WTC11 (cell line): ENCODE measurements around the gene ARG2. TPM values are rescaled to one million over a fixed set of nuclear protein-coding genes. Genes with fewer than 3 reads are reported as not detected.
A peak's percentile ranks its signal among the peaks of the same experiment; 100 is the strongest.

Experiments used
- FOXK1 ChIP-seq: sonication (generic); formaldehyde crosslinking; IDR thresholded peaks from 2 replicates; pipeline ENCODE4 v1.8.0; 2022; ENCODE audit warnings: mild to moderate bottlenecking, moderate library complexity, missing genetic modification reagents
- GABPB1 ChIP-seq: sonication (generic); formaldehyde crosslinking; IDR thresholded peaks from 2 replicates; pipeline ENCODE4 v1.8.1; 2023; ENCODE audit warnings: mild to moderate bottlenecking, missing genetic modification reagents
- IRF2 ChIP-seq: sonication (generic); formaldehyde crosslinking; IDR thresholded peaks from 2 replicates; pipeline ENCODE4 v1.8.0; 2022; ENCODE audit warnings: low read depth, missing genetic modification reagents, borderline replicate concordance
- JUN ChIP-seq: sonication (generic); formaldehyde crosslinking; IDR thresholded peaks from 2 replicates; pipeline ENCODE4 v1.8.0; 2023; ENCODE audit warnings: mild to moderate bottlenecking, missing genetic modification reagents
- MYBL2 ChIP-seq: sonication (generic); formaldehyde crosslinking; IDR thresholded peaks from 2 replicates; pipeline ENCODE4 v1.8.1; 2023; ENCODE audit warnings: mild to moderate bottlenecking, moderate library complexity, missing genetic modification reagents
- NFATC4 ChIP-seq: fragments of 250-450 bp; sonication (Bioruptor Pico); IDR thresholded peaks from 2 replicates; pipeline ENCODE4 v1.9.0; 2021; ENCODE audit warnings: mild to moderate bottlenecking
- NFE2L1 ChIP-seq: sonication (generic); formaldehyde crosslinking; IDR thresholded peaks from 2 replicates; pipeline ENCODE4 v1.8.1; 2023; ENCODE audit warnings: missing genetic modification reagents
- OVOL2 ChIP-seq: fragments of 250-450 bp; sonication (Bioruptor Pico); IDR thresholded peaks from 2 replicates; pipeline ENCODE4 v1.9.0; 2021; ENCODE audit warnings: mild to moderate bottlenecking, borderline replicate concordance
- PRRX2 ChIP-seq: fragments of 250-450 bp; sonication (Bioruptor Pico); IDR thresholded peaks from 2 replicates; pipeline ENCODE4 v1.8.0; 2021; ENCODE audit warnings: mild to moderate bottlenecking
- TCF7 ChIP-seq: sonication (generic); formaldehyde crosslinking; IDR thresholded peaks from 2 replicates; pipeline ENCODE4 v1.8.0; 2022; ENCODE audit warnings: mild to moderate bottlenecking, low read depth, missing genetic modification reagents, moderate library complexity
- USF1 ChIP-seq: sonication (generic); formaldehyde crosslinking; IDR thresholded peaks from 2 replicates; pipeline ENCODE4 v1.8.0; 2022; ENCODE audit warnings: mild to moderate bottlenecking, missing genetic modification reagents
- ZBTB43 ChIP-seq: sonication (generic); formaldehyde crosslinking; IDR thresholded peaks from 2 replicates; pipeline ENCODE4 v1.8.1; 2023; ENCODE audit warnings: mild to moderate bottlenecking, missing genetic modification reagents
- ZNF138 ChIP-seq: sonication (generic); formaldehyde crosslinking; conservative IDR thresholded peaks from 2 replicates; pipeline ENCODE4 v1.8.1; 2022; ENCODE audit warnings: mild to moderate bottlenecking, moderate library complexity, missing genetic modification reagents
- ZNF281 ChIP-seq: sonication (generic); formaldehyde crosslinking; IDR thresholded peaks from 2 replicates; pipeline ENCODE4 v1.8.0; 2023; ENCODE audit warnings: mild to moderate bottlenecking, missing genetic modification reagents
- ZNF512 ChIP-seq: sonication (generic); formaldehyde crosslinking; IDR thresholded peaks from 2 replicates; pipeline ENCODE4 v1.8.1; 2022; ENCODE audit warnings: missing genetic modification reagents, borderline replicate concordance
- total RNA-seq: library from RNA; stranded (reverse); gene quantifications from 3 replicates; pipeline ENCODE4 v1.2.3, GENCODE V29; 2021
- TF ChIP-seq, protein P1 (sequence below): sonication (generic); formaldehyde crosslinking; IDR thresholded peaks from 2 replicates; pipeline ENCODE4 v1.8.1; 2022; ENCODE audit warnings: low read depth, mild to moderate bottlenecking, moderate library complexity, missing genetic modification reagents, borderline replicate concordance
- TF ChIP-seq, protein P2 (sequence below): sonication (generic); formaldehyde crosslinking; IDR thresholded peaks from 2 replicates; pipeline ENCODE4 v1.8.1; 2022; ENCODE audit warnings: mild to moderate bottlenecking, missing genetic modification reagents, moderate library complexity, borderline replicate concordance
- TF ChIP-seq, protein P3 (sequence below): sonication (generic); formaldehyde crosslinking; IDR thresholded peaks from 2 replicates; pipeline ENCODE4 v1.8.0; 2022; ENCODE audit warnings: mild to moderate bottlenecking, missing genetic modification reagents
- TF ChIP-seq, protein P4 (sequence below): sonication (generic); formaldehyde crosslinking; IDR thresholded peaks from 2 replicates; pipeline ENCODE4 v1.8.1; 2022; ENCODE audit warnings: mild to moderate bottlenecking, moderate library complexity, missing genetic modification reagents
- TF ChIP-seq, protein P5 (sequence below): fragments of 250-450 bp; sonication (Bioruptor Pico); IDR thresholded peaks from 2 replicates; pipeline ENCODE4 v1.9.0; 2021; ENCODE audit warnings: mild to moderate bottlenecking

ARG2 gene
- total RNA-seq, 1 experiment from 2014 or later = 29.8 TPM

GRCh38 chr14:67695394-67695949 lies 75.8 kb downstream of the ARG2 start, which contains the start of gene RDH11 (continued):
- TF ChIP-seq ZNF512 (CRISPR knock-in tag) = no peak
- peak; percentile 47; the same call in 1 of the 2 replicates for TF ChIP-seq FOXK1 (CRISPR knock-in tag)
- TF ChIP-seq NFE2L1 (CRISPR knock-in tag) = no peak
- TF ChIP-seq TCF7 (CRISPR knock-in tag) = no peak
- TF ChIP-seq, protein P1, sequence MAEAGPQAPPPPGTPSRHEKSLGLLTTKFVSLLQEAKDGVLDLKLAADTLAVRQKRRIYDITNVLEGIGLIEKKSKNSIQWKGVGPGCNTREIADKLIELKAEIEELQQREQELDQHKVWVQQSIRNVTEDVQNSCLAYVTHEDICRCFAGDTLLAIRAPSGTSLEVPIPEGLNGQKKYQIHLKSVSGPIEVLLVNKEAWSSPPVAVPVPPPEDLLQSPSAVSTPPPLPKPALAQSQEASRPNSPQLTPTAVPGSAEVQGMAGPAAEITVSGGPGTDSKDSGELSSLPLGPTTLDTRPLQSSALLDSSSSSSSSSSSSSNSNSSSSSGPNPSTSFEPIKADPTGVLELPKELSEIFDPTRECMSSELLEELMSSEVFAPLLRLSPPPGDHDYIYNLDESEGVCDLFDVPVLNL (CRISPR knock-in tag) = no peak
- TF ChIP-seq ZNF138 (CRISPR knock-in tag) = no peak
- TF ChIP-seq, protein P2, sequence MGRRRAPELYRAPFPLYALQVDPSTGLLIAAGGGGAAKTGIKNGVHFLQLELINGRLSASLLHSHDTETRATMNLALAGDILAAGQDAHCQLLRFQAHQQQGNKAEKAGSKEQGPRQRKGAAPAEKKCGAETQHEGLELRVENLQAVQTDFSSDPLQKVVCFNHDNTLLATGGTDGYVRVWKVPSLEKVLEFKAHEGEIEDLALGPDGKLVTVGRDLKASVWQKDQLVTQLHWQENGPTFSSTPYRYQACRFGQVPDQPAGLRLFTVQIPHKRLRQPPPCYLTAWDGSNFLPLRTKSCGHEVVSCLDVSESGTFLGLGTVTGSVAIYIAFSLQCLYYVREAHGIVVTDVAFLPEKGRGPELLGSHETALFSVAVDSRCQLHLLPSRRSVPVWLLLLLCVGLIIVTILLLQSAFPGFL = no peak
- no peak for TF ChIP-seq OVOL2 (CRISPR knock-in tag)
- no peak for TF ChIP-seq NFATC4
- TF ChIP-seq, protein P3, sequence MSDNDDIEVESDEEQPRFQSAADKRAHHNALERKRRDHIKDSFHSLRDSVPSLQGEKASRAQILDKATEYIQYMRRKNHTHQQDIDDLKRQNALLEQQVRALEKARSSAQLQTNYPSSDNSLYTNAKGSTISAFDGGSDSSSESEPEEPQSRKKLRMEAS = 0 out of 2 replicates have a peak, but pooled peaks have one; percentile 34
- no peak for TF ChIP-seq PRRX2 (CRISPR knock-in tag)
- TF ChIP-seq ZBTB43 (CRISPR knock-in tag) = no peak
- peak; percentile 82 for TF ChIP-seq GABPB1 (CRISPR knock-in tag)
- no peak for TF ChIP-seq MYBL2 (CRISPR knock-in tag)
- TF ChIP-seq ZNF281 = no peak
- no peak for TF ChIP-seq IRF2
- no peak for TF ChIP-seq JUN (CRISPR knock-in tag)
- TF ChIP-seq, protein P4, sequence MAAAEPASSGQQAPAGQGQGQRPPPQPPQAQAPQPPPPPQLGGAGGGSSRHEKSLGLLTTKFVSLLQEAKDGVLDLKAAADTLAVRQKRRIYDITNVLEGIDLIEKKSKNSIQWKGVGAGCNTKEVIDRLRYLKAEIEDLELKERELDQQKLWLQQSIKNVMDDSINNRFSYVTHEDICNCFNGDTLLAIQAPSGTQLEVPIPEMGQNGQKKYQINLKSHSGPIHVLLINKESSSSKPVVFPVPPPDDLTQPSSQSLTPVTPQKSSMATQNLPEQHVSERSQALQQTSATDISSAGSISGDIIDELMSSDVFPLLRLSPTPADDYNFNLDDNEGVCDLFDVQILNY (CRISPR knock-in tag) = no peak
- TF ChIP-seq, protein P5, sequence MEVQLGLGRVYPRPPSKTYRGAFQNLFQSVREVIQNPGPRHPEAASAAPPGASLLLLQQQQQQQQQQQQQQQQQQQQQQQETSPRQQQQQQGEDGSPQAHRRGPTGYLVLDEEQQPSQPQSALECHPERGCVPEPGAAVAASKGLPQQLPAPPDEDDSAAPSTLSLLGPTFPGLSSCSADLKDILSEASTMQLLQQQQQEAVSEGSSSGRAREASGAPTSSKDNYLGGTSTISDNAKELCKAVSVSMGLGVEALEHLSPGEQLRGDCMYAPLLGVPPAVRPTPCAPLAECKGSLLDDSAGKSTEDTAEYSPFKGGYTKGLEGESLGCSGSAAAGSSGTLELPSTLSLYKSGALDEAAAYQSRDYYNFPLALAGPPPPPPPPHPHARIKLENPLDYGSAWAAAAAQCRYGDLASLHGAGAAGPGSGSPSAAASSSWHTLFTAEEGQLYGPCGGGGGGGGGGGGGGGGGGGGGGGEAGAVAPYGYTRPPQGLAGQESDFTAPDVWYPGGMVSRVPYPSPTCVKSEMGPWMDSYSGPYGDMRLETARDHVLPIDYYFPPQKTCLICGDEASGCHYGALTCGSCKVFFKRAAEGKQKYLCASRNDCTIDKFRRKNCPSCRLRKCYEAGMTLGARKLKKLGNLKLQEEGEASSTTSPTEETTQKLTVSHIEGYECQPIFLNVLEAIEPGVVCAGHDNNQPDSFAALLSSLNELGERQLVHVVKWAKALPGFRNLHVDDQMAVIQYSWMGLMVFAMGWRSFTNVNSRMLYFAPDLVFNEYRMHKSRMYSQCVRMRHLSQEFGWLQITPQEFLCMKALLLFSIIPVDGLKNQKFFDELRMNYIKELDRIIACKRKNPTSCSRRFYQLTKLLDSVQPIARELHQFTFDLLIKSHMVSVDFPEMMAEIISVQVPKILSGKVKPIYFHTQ = no peak
- TF ChIP-seq USF1 (CRISPR knock-in tag) = no peak
